Fibroblast of peridontal ligament (primary cell): Measurements from ENCODE around the gene ADAMTS15.
"Not testable (repeated sequence)": the region's sequence is repeated elsewhere in the genome, so short reads cannot be mapped to it uniquely, and the experiment has no call there.

ENCODE experiments used
- DNase-seq: peaks from one replicate; pipeline ENCODE4 v3.0.0-alpha.2; 2010; ENCODE audit errors: extremely low read depth

ADAMTS15 gene

GRCh38 chr11:130434521-130435223 lies 13.8 kb upstream of the ADAMTS15 start:
- DNase-seq, result peak; percentile 91

GRCh38 chr11:130435671-130436070 lies 12.8 kb upstream of the ADAMTS15 start:
- no peak for DNase-seq

DNA sequence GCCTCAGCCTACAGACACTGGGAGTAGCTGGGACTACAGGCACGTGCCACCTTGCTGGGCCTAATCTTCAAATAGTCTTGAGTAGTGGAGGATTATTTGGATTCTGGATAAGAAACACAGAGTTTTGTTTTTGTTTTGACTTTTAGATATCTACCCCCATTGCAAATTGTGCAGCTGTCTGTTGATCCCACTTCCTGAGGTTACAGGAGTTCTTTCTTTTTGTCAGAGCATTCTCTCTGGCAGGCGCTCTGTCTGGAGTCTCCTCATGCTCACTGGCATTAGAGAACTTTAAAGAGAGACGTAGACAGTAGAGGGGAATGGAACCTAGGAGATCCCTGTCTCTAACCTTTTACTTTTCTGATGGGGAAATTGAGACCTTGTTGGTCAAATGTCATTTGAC lies 12.3 kb upstream of the ADAMTS15 start:
- no peak for DNase-seq

- no peak for DNase-seq
Measured at GRCh38 chr11:130437848-130438247, 10.6 kb upstream of the ADAMTS15 start.

- DNase-seq, result not testable (repeated sequence)
Measured at GRCh38 chr11:130438401-130439159, 9.9 kb upstream of the ADAMTS15 start.

DNA sequence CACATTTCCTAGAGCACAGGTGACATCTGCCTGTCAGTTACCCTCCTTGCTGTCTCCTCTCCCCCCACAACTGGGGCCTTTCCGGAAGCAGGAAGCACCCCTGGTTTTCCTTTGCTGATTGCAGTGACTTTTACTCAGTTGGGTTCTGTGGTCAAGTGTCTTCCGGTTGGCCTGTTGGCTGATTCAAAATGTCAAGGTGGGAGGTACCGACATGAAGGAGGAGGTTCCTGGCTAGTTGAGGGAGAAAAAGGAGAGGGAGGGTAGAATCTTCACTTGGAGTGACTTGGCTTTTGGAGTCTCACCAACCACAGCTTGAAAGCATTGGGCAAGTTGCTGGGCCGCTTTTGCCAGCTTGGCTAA lies 9.3 kb upstream of the ADAMTS15 start:
- DNase-seq, result no peak

DNA sequence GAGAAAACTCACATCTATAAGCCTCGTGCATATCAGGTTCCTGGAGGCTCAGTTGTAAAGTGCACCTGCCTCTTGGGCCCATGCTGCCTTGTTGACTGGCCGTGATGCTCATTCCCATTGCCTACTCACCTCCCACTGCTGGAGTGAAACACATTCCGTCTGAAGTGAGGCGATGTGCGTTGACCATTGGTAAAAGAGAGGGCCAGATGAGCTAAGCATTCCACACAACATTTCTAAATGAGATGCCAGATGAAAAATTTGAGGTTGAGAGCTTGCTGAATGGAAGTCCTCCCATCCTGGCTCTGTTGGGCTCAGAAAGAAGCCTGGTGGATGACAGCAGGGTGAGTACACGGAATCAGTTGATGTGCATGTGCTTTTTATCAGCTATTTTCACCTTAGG lies 8.6 kb upstream of the ADAMTS15 start:
- no peak for DNase-seq

GRCh38 chr11:130441719-130442118 lies 6.7 kb upstream of the ADAMTS15 start:
- no peak for DNase-seq

DNA sequence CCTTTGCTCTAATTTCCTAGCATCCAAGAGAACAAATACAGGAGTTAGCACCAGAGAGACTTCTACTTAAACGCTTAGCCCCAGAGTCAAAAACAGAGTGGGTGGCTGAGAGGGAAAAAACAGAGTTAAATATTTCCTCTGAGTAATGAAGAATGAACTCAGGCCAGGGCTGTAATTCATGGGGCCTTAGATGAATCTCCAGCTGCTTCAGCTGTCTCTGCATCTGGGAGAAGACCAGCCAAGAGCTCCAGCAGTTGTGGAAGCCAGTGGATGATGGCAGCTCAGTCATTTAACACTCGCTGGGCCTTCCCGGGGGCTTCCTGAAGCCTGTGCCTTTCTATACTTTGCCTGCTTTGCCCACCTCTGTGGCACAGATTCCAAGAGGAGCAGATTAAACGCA lies 5.7 kb upstream of the ADAMTS15 start:
- no peak for DNase-seq

GRCh38 chr11:130445788-130446187 lies 2.7 kb upstream of the ADAMTS15 start:
- no peak for DNase-seq

DNA sequence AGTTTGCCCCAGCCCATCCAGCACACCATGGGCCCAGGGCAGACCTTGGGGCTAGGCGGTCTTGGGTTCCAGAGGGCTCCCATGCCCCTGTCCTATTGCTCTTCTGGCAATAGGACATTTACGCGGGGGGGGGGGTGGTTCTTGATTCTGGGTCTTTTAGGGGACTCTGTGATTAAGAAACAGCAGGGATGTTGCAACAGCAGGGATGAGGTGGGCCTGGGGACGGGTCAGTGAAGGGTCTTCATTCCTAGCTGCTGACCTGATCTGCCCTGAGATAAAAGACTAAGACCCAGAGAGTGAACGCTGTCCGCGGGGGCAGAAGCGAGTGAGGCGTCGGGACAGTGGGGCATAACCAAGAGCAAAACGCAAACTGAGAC lies 418 bp upstream of the ADAMTS15 start:
- DNase-seq, result no peak

DNA sequence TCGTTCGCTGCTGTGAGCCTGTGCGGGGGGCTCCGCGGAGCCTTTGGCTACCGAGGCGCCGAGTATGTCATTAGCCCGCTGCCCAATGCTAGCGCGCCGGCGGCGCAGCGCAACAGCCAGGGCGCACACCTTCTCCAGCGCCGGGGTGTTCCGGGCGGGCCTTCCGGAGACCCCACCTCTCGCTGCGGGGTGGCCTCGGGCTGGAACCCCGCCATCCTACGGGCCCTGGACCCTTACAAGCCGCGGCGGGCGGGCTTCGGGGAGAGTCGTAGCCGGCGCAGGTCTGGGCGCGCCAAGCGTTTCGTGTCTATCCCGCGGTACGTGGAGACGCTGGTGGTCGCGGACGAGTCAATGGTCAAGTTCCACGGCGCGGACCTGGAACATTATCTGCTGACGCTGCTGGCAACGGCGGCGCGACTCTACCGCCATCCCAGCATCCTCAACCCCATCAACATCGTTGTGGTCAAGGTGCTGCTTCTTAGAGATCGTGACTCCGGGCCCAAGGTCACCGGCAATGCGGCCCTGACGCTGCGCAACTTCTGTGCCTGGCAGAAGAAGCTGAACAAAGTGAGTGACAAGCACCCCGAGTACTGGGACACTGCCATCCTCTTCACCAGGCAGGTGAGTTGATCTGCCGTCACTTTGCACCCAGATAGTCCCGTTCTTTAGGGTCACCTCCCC lies 1.0 kb downstream of the ADAMTS15 start:
- no peak for DNase-seq

DNA sequence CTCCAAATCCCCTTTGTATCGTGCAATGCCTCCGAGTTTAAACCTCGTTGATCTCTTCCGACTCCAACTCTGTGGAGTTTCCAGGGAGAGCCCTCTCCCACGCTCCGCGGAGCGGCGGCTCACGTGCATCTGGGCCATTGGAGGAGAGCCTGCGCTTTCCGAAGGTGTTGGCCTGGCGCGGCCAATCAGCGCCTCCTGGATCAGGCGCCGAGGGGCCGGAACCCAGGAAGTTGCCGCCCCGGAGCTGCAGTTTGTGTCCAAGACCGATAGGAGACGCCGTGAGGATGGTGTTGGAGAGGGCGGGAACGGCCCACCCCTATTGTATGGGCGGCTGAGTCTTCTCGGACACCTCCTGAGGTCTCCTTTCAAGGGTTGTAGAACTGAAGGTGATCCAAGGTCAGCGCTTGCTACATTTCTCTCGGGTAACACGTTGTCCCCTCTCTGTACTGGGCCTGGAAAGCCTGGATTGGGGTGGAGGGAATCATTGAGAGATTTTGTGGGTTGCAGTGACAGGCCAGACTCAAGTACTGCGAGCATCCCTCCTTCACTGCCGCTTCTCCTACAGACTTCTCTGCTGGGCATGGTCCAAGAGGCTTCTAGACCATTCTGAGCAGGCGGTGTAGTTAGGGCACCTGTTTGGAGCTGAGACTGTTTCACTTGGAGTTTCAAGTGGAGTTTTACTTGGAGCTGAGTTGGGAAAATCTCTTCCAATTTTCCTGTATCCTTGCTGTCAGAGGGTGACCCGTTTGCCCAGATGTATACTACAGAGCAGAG lies 1.7 kb downstream of the ADAMTS15 start:
- DNase-seq, result peak; percentile 55

- no peak for DNase-seq
Measured at GRCh38 chr11:130451231-130452019, 3.0 kb downstream of the ADAMTS15 start.

GRCh38 chr11:130452176-130452575 lies 3.7 kb downstream of the ADAMTS15 start:
- DNase-seq, result no peak

DNA sequence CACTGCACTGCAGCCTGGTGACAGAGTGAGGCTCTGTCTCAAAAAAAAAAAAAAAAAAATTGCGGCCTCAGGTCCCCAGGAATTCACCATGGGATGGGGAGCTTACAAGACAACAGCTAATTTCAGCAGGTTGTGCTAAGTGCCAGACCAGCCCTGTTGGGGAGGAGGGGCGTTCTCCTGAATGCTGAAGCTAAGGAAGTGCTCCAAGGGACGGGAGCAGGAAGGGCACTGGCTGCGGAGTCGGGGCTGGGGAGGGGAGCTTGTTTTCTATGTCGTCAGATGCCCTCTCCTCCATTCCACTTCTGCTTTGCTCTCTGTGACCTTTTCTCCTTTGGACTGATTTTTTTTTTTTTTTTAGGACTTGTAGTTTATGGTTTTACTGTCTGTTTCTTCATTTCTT lies 4.5 kb downstream of the ADAMTS15 start:
- DNase-seq, result no peak

- DNase-seq, result no peak
Measured at GRCh38 chr11:130454491-130455252, 6.2 kb downstream of the ADAMTS15 start.

DNA sequence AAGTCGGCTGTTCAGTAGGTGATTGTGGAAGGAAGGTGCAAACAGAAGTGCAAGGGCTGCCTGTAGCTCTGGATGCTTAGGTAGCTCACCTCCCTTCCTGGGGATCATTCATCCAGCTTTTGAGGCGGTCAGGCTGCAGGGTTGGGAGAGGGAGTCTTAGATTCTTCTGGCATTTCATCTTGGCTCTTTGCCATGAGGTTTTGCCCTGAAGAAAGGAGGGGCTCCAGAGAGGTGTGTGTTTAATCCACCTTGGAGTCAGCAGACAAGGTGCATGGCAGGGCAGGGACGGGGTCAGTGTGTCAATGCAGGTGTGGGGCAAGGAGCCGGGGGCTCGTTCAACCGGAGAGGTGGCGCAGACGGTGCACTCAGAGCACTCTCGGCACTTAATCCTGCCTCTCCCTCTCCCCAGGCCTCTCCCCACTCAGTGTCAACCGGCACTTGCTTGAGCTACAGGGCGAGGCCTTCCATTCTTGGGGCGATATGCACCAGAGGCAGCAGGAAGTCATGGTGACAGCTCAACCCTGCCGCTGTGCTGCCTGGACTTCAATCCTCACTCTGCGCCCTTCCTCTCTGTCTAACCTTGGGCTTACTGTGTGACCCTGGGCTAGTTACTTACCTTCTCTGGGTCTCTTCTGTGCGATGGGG lies 7.2 kb downstream of the ADAMTS15 start:
- no peak for DNase-seq

DNA sequence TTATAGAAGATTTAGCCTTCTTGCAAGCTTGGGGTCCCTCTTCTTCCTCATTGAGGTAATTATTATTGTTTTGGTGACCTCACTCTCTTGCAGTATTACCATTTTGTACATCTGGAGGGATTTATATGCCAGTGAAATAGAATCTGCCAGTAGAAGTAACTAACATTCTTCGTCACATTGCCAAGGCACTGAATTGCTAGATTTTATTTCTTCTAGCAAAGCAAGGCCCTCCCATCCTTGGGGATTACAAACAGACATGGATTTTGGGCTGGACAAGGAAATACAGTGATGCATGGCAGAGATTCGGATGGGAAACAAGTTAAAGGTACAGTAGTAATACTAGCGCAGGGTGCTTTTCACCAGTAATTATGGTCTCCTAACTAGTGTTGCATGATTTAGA lies 7.8 kb downstream of the ADAMTS15 start:
- peak; percentile 78 for DNase-seq
